K562 (cell line): ENCODE measurements around the gene SPIRE1. TPM values are rescaled to one million over a fixed set of nuclear protein-coding genes. Genes with fewer than 3 reads are reported as not detected.

Source experiments
- ATAC-seq: fragments of 200-7000 bp; cut with Tn5 transposase; 3 replicates; pipeline ENCODE4 v1.9.1; 2020; ENCODE audit warnings: moderate library complexity
- BruUV-seq: library from RNA; stranded (reverse); fragments of 400-500 nt; replicated peaks from 2 replicates; lab custom pipeline; 2021; lab: Mats Ljungman, UMichigan
- CTCF ChIA-PET: fragments of 300-600 bp; formaldehyde crosslinking; extraction: SDS; loops from one replicate; lab custom pipeline; 2021; ENCODE audit warnings: low intra/inter-chr PET ratio; lab: Yijun Ruan, JAX
- POLR2A ChIA-PET: fragments of 300-600, 350-650 bp; sonication (Branson Sonifier 250); formaldehyde crosslinking; extraction: SDS; loops from one replicate; lab custom pipeline; 2021; ENCODE audit warnings: antibody characterized with exemption, inconsistent platforms; lab: Yijun Ruan, JAX
- DNase-seq, 4 experiments: peaks; one replicate each; pipeline versions ENCODE4 v3.0.0 to v3.0.0-alpha.2; 2011 to 2018; ENCODE audit warnings: low spot score in 3 of 4, mixed read lengths in 3 of 4; ENCODE audit errors: extremely low read depth in 1 of 4
- FAIRE-seq: peaks from 2 replicates; lab custom pipeline; 2011; peaks lifted over from hg19 to GRCh38; lab: Jason Lieb, UNC
- H2AFZ ChIP-seq: 2 replicates; pipeline ENCODE4 v1.6.0; 2011; ENCODE audit warnings: low read depth, low read length, control low read depth, inconsistent platforms
- H3K27ac ChIP-seq: fragments of 200-600 bp; 3 replicates; pipeline ENCODE4 v1.8.0; 2011; ENCODE audit warnings: low read depth, mild to moderate bottlenecking, control low read depth, inconsistent platforms, low read length, moderate library complexity, mixed read lengths; ENCODE audit errors: extremely low read depth
- H3K27me3 ChIP-seq, 2 experiments: fragments of 300-600 bp in 1 of 2; 2 replicates in 1 of 2; 3 replicates in 1 of 2; pipeline versions ENCODE4 v1.6.0 to v1.8.0; 2011; ENCODE audit warnings: inconsistent platforms in 2 of 2, low read length in 2 of 2, mild to moderate bottlenecking in 1 of 2, mixed read lengths in 1 of 2, moderate library complexity in 1 of 2; ENCODE audit not compliant: control insufficient read depth in 2 of 2, insufficient read depth in 2 of 2
- H3K36me3 ChIP-seq: fragments of 300-600 bp; 3 replicates; pipeline ENCODE4 v1.8.0; 2011; ENCODE audit warnings: mild to moderate bottlenecking, low read length, inconsistent platforms; ENCODE audit not compliant: control insufficient read depth, insufficient read depth
- H3K4me1 ChIP-seq, 2 experiments: fragments of 200-600 bp in 1 of 2; replicated peaks in 1 of 2; 2 replicates in 1 of 2; 3 replicates in 1 of 2; pipeline versions ENCODE4 v1.5.1 to v1.8.0; 2011; ENCODE audit warnings: inconsistent platforms in 2 of 2, low read length in 2 of 2, mild to moderate bottlenecking in 1 of 2, mixed read lengths in 1 of 2, moderate library complexity in 1 of 2; ENCODE audit not compliant: control insufficient read depth in 2 of 2, insufficient read depth in 2 of 2
- H3K4me2 ChIP-seq: 2 replicates; pipeline ENCODE4 v1.6.1; 2011; ENCODE audit warnings: low read length, control low read depth, inconsistent platforms, mixed read lengths; ENCODE audit not compliant: insufficient read depth
- H3K4me3 ChIP-seq: fragments of 200-600 bp; sonication (generic), shearing (Covaris generic); 2 replicates; pipeline ENCODE4 v1.5.1; 2016; ENCODE audit warnings: control low read depth, inconsistent platforms
- H3K79me2 ChIP-seq: fragments of 200-600 bp; 3 replicates; pipeline ENCODE4 v1.8.0; 2011; ENCODE audit warnings: low read length, inconsistent platforms; ENCODE audit not compliant: control insufficient read depth, insufficient read depth
- H3K9ac ChIP-seq, 2 experiments: 2 replicates each; pipeline versions ENCODE4 v1.6.0 to v1.6.1; 2011; ENCODE audit warnings: low read depth in 2 of 2, low read length in 2 of 2, control low read depth in 1 of 2, inconsistent platforms in 1 of 2, mild to moderate bottlenecking in 1 of 2, mixed read lengths in 1 of 2; ENCODE audit not compliant: insufficient read depth in 1 of 2
- H3K9me1 ChIP-seq: one replicate; pipeline ENCODE4 v1.6.0; 2011; ENCODE audit warnings: inconsistent platforms, mild to moderate bottlenecking, low read length, moderate library complexity; ENCODE audit not compliant: control insufficient read depth, insufficient read depth
- H3K9me3 ChIP-seq: replicated peaks from 2 replicates; pipeline ENCODE4 v1.5.1; 2011; ENCODE audit warnings: low read depth, low read length, inconsistent platforms; ENCODE audit not compliant: control insufficient read depth, insufficient read depth
- H4K20me1 ChIP-seq: replicated peaks from 2 replicates; pipeline ENCODE4 v1.6.1; 2011; ENCODE audit warnings: low read length, inconsistent platforms, mixed read lengths; ENCODE audit not compliant: control insufficient read depth, insufficient read depth
- ADNP ChIP-seq: fragments of 200-800 bp; sonication (Bioruptor generic); IDR thresholded peaks from 2 replicates; pipeline ENCODE4 v1.6.1; 2016; ENCODE audit warnings: missing genetic modification characterization, missing compliant biosample characterization
- ARID2 ChIP-seq: fragments of 450-650 bp; IDR thresholded peaks from 2 replicates; pipeline ENCODE4 v1.6.1; 2017; ENCODE audit warnings: antibody characterized with exemption, mild to moderate bottlenecking
- CREB3 ChIP-seq: fragments of 450-650 bp; conservative IDR thresholded peaks from 2 replicates; pipeline ENCODE4 v1.6.1; 2016; ENCODE audit warnings: missing genetic modification characterization, low read depth, mild to moderate bottlenecking, missing compliant biosample characterization, moderate library complexity
- KAT8 ChIP-seq: fragments of 450-650 bp; IDR thresholded peaks from 2 replicates; pipeline ENCODE4 v1.6.1; 2016; ENCODE audit warnings: low read depth, mild to moderate bottlenecking
- SMAD4 ChIP-seq: fragments of 250-450 bp; sonication (Bioruptor Pico); conservative IDR thresholded peaks from 2 replicates; pipeline ENCODE4 v1.8.0; 2021; ENCODE audit warnings: inconsistent platforms, mild to moderate bottlenecking, moderate library complexity
- ZNF584 ChIP-seq: fragments of 200-800 bp; sonication (Bioruptor generic); IDR thresholded peaks from 2 replicates; pipeline ENCODE4 v1.6.1; 2016; ENCODE audit warnings: low read depth, mild to moderate bottlenecking, missing genetic modification characterization, missing compliant biosample characterization
- WGBS: fragments of 100-300 bp; shearing (Covaris generic); methylation state at CpG from one replicate; pipeline ENCODE4 v1.1.6; 2016; ENCODE audit warnings: low coverage, mixed read lengths; ENCODE audit not compliant: insufficient coverage; ENCODE audit errors: missing lambda C conversion rate; 5-methylcytosine and 5-hydroxymethylcytosine counted together
- in situ Hi-C: fragments of 300-500 bp; cut with MboI; formaldehyde crosslinking; loops from 4 replicates; pipeline ENCODE4 v1.15.0; 2018; ENCODE audit warnings: inconsistent platforms, mixed read lengths
- intact Hi-C: fragments of 100-400 bp; cut with micrococcal nuclease; formaldehyde crosslinking; loops from 2 replicates; pipeline ENCODE4 v1.14.2; 2022
- polyA plus RNA-seq, 8 experiments: library from polyadenylated mRNA; depleted of rRNA in 4 of 8; stranded (reverse) in 5 of 8; unstranded in 3 of 8; fragments of >200 nt; fragmentation: Nextera tagmentation in 2 of 8; fragmentation: Illumina TruSeq in 1 of 8; extraction: Ambion mirVana in 2 of 8; extraction: Trizol in 1 of 8; gene quantifications; 2 replicates each; pipeline versions ENCODE4 v1.2.1 to v1.2.3, GENCODE V29; 2011 to 2014; ENCODE audit warnings: inconsistent platforms in 1 of 8, missing spikeins in 1 of 8
- total RNA-seq, 7 experiments: library from RNA; depleted of rRNA in 6 of 7; stranded (reverse); fragments of >200 nt in 6 of 7; fragmentation: Illumina TruSeq in 2 of 7; extraction: Trizol in 2 of 7; gene quantifications; 2 replicates each; pipeline versions ENCODE4 v1.2.1 to v1.2.3, GENCODE V29; 2011 to 2021; ENCODE audit warnings: low replicate concordance in 1 of 7

The SPIRE1 gene
- total and polyA plus RNA-seq, 9 of the 15 experiments (the other 6 are each of a cell fraction or from before 2014, with no cell fraction given), result 2.9 to 14.0 (median 10.2) TPM

DNA sequence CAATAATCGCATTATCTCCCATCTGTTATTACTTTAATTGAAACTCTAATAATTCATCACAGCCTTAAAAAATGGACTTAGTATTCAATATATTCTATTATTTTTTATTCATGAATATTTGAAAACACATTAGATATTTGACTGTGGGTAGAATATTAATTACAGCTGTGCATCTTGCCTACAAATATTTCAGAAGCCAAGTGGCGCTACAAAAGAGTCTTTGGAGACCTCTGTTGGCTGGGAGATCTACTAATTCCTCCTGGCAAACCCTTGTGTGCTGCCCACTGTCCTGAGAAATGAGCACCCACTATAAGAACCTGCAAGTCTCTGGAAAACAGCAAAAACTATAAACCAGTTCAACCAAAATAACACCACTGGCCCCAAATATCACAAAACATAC is 195.7 kb downstream of the SPIRE1 start:
- Histone ChIP-seq H2AFZ (no peak overlapping the region), H4K20me1 (no peaks in the 10 kb centered on the region), H3K36me3 (peaks cover 17% of the 10 kb centered on the region; the same call in 1 of the 3 replicates), H3K27ac (no peak overlapping the region), H3K4me3 (no peak overlapping the region), H3K9me1 (no peaks in the 10 kb centered on the region), H3K9ac (no peak overlapping the region), H3K9me3 (no peaks in the 10 kb centered on the region), H3K4me2 (no peak overlapping the region), H3K4me1 (no peaks in the 10 kb centered on the region), H3K27me3 (no peaks in the 10 kb centered on the region), H3K79me2 (no peaks in the 10 kb centered on the region)
- 92% methylated on average over 2 of the region's 2 CpGs for WGBS
- TF ChIP-seq KAT8 (no peak), ZNF584 (no peak), SMAD4 (CRISPR knock-in tag) (no peak), ARID2 (no peak), ADNP (tag) (no peak), CREB3 (tag) (no peak)
- ChIA-PET POLR2A (interaction anchor here (1.0 to 1.7 kb wide), 3 partner anchors 12 to 55 kb away, joined by 3 to 6 read pairs (median 3); partner anchors contain the start of gene PRELID3A), CTCF (no interaction called here)
- no TSS peak for BruUV-seq
- FAIRE-seq (no peak), DNase-seq (no peak), ATAC-seq (no peak)
- intact Hi-C loops, result no loop called here
- in situ Hi-C loops, result no loop called here
